Measurements from ENCODE around the gene EMC7. TPM values are rescaled to one million over a fixed set of nuclear protein-coding genes. Genes with fewer than 3 reads are reported as not detected.

The EMC7 gene
- total RNA-seq, 1 experiment from 2014 or later, result 38.7 TPM

GRCh38 chr15:34038023-34038870 lies 63.4 kb downstream of the EMC7 start:
- no peaks in the 10 kb centered on the region for H3K9me3 ChIP-seq (ENCODE audit: control insufficient read depth in 1 of 2, insufficient read depth in 1 of 2, low read depth in 1 of 2, low read length in 2 of 2)
- H3K9ac ChIP-seq (ENCODE audit: low read length), result peak overlapping the region; percentile 77
- H3K27ac ChIP-seq (ENCODE audit: low read depth, low read length), result peak overlapping the region; percentile 87
- peak overlapping the region; percentile 99 for H3K4me2 ChIP-seq (ENCODE audit: low read length)
- ChIA-PET CTCF (no interaction called here), RAD21 (ENCODE audit: low non-redundant PET in 1 of 2, low total read pairs in 2 of 2, uncharacterized antibody in 2 of 2, unreplicated experiment in 2 of 2) (no interaction called here), POLR2A (no interaction called here)
- H4K20me1 ChIP-seq (ENCODE audit: insufficient read depth), result no peaks in the 10 kb centered on the region
- DNase-seq (ENCODE audit: low read depth, low spot score) (no peak), ATAC-seq (peak; percentile 81)
- no peaks in the 10 kb centered on the region for H3K27me3 ChIP-seq (ENCODE audit: insufficient read depth, low read length)
- BruUV-seq (replicated peaks), result TSS peak; percentile 69
- H3K36me3 ChIP-seq (ENCODE audit: control insufficient read depth in 1 of 2, insufficient read depth in 2 of 2, low read length in 2 of 2), result no peaks in the 10 kb centered on the region
- peak overlapping the region; percentile 59 to 80 for H3K4me3 ChIP-seq (replicated peaks in 1 of 2; ENCODE audit: low read depth in 1 of 2, low read length in 2 of 2)
- peaks cover 4 to 18% of the 10 kb centered on the region in 2 experiments; a peak in 3 of 4 replicates for H3K4me1 ChIP-seq (ENCODE audit: control insufficient read depth in 1 of 2, insufficient read depth in 2 of 2, low read length in 2 of 2)
- intact Hi-C loops (cut with micrococcal nuclease), result no loop called here
- TF ChIP-seq EZH2 (IDR thresholded peaks at IDR 0.05), result no peak
- TF ChIP-seq TCF7L2 (IDR thresholded peaks at IDR 0.05; ENCODE audit: borderline replicate concordance, extremely low read depth, insufficient read depth, insufficient read length), result peak; percentile 26
- peak; percentile 84 for TF ChIP-seq POLR2AphosphoS5 (IDR thresholded peaks at IDR 0.05; ENCODE audit: low read depth, low read length)
- TF ChIP-seq MAX (IDR thresholded peaks at IDR 0.05), result peak; percentile 83
- peak; percentile 82 for TF ChIP-seq POLR2A (IDR thresholded peaks at IDR 0.05; ENCODE audit: borderline replicate concordance, extremely low read depth, insufficient read depth, insufficient read length)
- no peak for TF ChIP-seq CEBPB (IDR thresholded peaks at IDR 0.05; ENCODE audit: low read depth)
- no peaks in the 10 kb centered on the region for H3K9me2 ChIP-seq (ENCODE audit: insufficient read depth)
- peak overlapping the region; percentile 85 for H2AFZ ChIP-seq (ENCODE audit: low read depth, low read length, poor library complexity, severe bottlenecking)
- no peaks in the 10 kb centered on the region for H3K79me2 ChIP-seq (ENCODE audit: insufficient read depth, low read length)

Other genes with a start within 250 kb of the EMC7 start
- not detected for gene CHRM5, start 133.4 kb downstream of the EMC7 start, total RNA-seq (2021; ENCODE audit: unreplicated experiment)
- 6.8 TPM for gene AVEN, start 62.7 kb downstream of the EMC7 start, total RNA-seq (2021; ENCODE audit: unreplicated experiment)
- 0.96 TPM for gene PGBD4, start 221 bp upstream of the EMC7 start, total RNA-seq (2021; ENCODE audit: unreplicated experiment)
- gene KATNBL1, start 108.2 kb upstream of the EMC7 start, total RNA-seq (2021; ENCODE audit: unreplicated experiment), result 40.5 TPM
- gene EMC4, start 123.2 kb upstream of the EMC7 start, total RNA-seq (2021; ENCODE audit: unreplicated experiment), result 101 TPM
- 15.1 TPM for gene SLC12A6, start 235.9 kb upstream of the EMC7 start, total RNA-seq (2021; ENCODE audit: unreplicated experiment)
- 216 TPM for gene NOP10, start 241.3 kb upstream of the EMC7 start, total RNA-seq (2021; ENCODE audit: unreplicated experiment)
- gene NUTM1, start 241.5 kb upstream of the EMC7 start, total RNA-seq (2021; ENCODE audit: unreplicated experiment), result 0.07 TPM